22Rv1 (cell line): Measurements from ENCODE around the gene AICDA.
A peak's percentile ranks its signal among the peaks of the same experiment; 100 is the strongest.
"Not testable (repeated sequence)": the region's sequence is repeated elsewhere in the genome, so short reads cannot be mapped to it uniquely, and the experiment has no call there.

Experiments
- H3K27ac ChIP-seq: fragments of 450-650 bp; 2 replicates; pipeline ENCODE4 v1.5.1; 2017
- CTCF ChIP-seq: fragments of 450-650 bp; IDR thresholded peaks from 2 replicates; pipeline ENCODE4 v1.5.1; 2017; ENCODE audit warnings: mild to moderate bottlenecking
- ZFX ChIP-seq: fragments of 450-650 bp; IDR thresholded peaks from 2 replicates; pipeline ENCODE4 v1.6.1; 2017; ENCODE audit warnings: antibody characterized with exemption, borderline replicate concordance

The AICDA gene

DNA sequence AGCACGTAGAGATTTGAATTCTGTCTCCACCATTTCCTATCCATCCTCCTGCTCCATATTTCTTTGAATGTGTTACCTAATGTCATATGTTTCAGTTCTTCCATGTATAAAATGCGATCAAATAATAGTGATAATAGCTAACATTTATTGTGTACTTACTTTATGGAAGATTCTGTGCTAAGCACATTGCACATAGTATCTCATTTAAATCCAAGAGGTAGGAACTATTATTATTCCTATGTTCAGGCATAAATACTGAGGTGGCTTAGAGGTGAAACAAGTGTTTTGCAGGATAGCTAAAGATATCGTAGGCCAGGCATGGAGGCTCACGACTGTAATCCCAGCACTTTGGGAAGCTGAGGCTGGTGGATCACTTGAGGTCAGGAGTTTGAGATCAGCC is 17.5 kb upstream of the AICDA start:
- TF ChIP-seq ZFX (no peak), CTCF (no peak)
- H3K27ac ChIP-seq = no peak overlapping the region

DNA sequence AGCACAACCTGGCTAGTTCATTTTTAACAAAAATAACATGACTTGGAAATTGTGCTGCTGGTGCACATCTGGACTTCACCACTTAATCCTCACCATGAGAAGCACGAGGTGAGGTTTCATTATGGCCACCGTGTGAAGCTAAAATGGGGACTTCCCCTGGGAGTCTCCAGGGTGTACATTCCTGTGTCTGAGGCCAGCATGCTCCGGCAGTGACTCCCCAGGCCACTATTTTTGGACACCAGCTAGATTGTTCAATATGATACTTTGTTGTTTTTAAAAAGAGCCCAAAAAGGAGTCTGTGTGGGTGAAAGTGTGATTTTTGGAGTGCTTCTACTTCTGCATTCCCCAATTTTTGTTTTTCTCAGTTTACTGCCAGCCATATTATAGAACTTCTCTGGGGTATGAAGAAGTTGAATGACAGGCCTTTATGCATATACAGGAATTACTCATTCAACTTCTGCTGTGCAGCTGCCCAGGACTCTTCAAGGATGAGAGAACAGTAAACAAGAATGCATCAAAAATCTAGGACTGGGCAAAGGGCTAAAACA is 16.9 kb upstream of the AICDA start:
- H3K27ac ChIP-seq = no peak overlapping the region
- no peak for TF ChIP-seq ZFX
- no peak for TF ChIP-seq CTCF

DNA sequence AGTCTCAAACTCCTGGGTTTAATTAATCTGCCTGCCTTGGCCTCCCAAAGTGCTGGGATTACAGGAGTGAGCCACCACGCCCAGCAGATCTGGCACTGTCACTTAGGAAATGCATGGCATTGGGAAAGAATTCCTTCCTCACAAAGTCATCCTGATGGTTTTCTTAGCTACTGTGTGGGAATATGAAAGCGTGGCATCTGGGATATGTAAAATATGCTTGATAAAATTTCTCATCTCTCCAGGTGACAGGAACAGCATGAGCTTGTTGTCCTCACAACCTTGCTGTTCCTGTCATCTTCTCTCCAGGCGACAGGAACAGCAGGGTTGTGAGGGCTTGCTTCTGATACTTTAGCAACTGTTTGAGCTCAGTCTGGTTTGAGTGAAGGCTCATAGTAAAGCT is 16.1 kb upstream of the AICDA start:
- no peak overlapping the region for H3K27ac ChIP-seq
- TF ChIP-seq CTCF (no peak), ZFX (no peak)

DNA sequence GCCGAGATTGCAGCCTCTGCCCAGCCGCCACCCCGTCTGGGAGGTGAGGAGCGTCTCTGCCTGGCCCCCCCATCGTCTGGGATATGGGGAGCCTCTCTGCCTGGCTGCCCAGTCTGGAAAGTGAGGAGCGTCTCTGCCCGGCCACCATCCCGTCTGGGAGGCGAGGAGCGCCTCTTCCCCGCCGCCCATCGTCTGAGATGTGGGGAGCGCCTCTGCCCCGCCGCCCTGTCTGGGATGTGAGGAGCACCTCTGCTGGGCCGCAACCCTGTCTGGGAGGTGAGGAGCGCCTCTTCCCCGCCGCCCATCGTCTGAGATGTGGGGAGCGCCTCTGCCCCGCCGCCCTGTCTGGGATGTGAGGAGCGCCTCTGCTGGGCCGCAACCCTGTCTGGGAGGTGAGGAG is 12.1 kb upstream of the AICDA start:
- H3K27ac ChIP-seq = not testable (repeated sequence)

DNA sequence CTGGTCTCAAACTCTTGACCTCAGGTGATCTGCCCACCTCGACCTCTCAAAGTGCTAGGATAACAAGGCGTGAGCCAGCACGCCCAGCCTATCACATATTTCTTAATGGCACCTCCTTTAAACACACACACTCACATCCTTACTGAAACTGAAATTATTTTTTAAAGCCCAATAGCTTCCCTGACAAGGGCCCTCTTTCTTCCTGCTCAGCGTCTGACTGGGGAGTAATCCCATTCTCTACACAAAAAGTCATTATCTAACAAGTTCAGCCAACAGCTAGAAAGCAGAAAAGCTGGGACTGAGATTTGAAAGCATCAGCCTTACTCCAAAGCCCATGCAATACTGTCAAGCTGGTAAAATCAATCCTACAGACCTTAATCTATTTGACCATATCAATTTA is 10.0 kb upstream of the AICDA start:
- no peak overlapping the region for H3K27ac ChIP-seq
- no peak for TF ChIP-seq ZFX

- TF ChIP-seq ZFX (no peak), CTCF (no peak)
- no peak overlapping the region for H3K27ac ChIP-seq
These were observed 2.5 kb upstream of the AICDA start for GRCh38 chr12:8615206-8615605.

DNA sequence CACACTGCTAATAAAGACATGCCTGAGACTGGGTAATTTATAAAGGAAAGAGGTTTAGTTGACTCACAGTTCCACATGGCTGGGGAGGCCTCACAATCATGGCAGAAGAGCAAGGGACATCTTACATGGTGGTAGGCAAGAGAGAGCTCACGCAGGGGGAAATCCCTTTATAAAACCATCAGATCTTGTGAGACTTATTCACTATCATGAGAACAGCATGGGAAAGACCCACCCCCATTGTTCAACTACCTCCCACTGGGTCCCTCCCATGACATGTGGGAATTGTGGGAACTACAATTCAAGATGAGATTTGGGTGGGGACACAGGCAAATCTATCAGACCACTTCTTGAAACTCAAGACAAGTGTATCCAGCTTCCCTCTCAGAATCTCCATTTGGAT is 1.2 kb upstream of the AICDA start:
- not testable (repeated sequence) for H3K27ac ChIP-seq

DNA sequence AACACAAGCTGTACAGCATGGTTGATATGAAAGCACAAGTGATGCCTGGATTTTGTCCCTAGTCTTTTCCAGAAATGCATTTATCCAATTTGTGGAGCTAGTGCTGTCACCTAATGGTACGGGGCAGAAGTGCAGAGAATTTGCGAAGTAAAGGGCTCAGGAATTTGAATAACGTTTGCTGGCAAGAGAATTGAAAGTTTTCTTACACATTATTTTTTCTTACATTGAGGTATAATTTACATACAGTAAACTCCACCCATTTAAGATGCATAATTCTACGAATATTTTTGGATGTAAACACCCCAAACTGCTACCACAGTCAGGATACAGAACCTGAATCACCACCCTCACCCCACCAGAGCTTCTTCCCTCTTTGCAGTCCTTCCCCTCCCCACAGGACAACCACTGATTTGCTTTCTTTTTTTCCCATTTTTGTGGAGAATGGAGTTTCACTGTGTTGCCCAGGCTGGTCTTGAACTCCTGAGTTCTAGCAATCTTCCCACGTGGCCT is 3.5 kb downstream of the AICDA start:
- H3K27ac ChIP-seq = no peak overlapping the region
- no peak for TF ChIP-seq ZFX
- peak; percentile 94 for TF ChIP-seq CTCF

GRCh38 chr12:8606890-8607289 is 5.8 kb downstream of the AICDA start:
- no peak overlapping the region for H3K27ac ChIP-seq
- TF ChIP-seq CTCF (no peak), ZFX (no peak)
